HepG2 (cell line): ENCODE data around the gene PRSS27. TPM values are rescaled to one million over a fixed set of nuclear protein-coding genes. Genes with fewer than 3 reads are reported as not detected.

Source experiments
- ATAC-seq: fragments of 200-7000 bp; cut with Tn5 transposase; 3 replicates; pipeline ENCODE4 v1.9.1; 2020; ENCODE audit warnings: mild to moderate bottlenecking, moderate library complexity
- BruUV-seq: library from RNA; stranded (reverse); fragments of 400-500 nt; replicated peaks from 2 replicates; lab custom pipeline; 2021; lab: Mats Ljungman, UMichigan
- CTCF ChIA-PET: fragments of 300-600 bp; formaldehyde crosslinking; extraction: SDS; loops from one replicate; lab custom pipeline; 2021; ENCODE audit warnings: low total read pairs, inconsistent platforms, low intra/inter-chr PET ratio; lab: Yijun Ruan, JAX
- POLR2A ChIA-PET: fragments of 350-600 bp; sonication (Branson Sonifier 250); formaldehyde crosslinking; loops from one replicate; lab custom pipeline; 2020; ENCODE audit warnings: antibody characterized with exemption, inconsistent platforms; lab: Yijun Ruan, JAX
- DNase-seq: peaks from one replicate; pipeline ENCODE4 v3.0.0-alpha.2; 2015; ENCODE audit warnings: low spot score
- FAIRE-seq: peaks from 3 replicates; lab custom pipeline; 2011; peaks lifted over from hg19 to GRCh38; lab: Jason Lieb, UNC
- H2AFZ ChIP-seq: one replicate; pipeline ENCODE4 v1.6.1; 2011; ENCODE audit warnings: low read length, inconsistent platforms
- H3K27ac ChIP-seq: fragments of 300-600 bp; 3 replicates; pipeline ENCODE4 v1.8.0; 2011; ENCODE audit warnings: mixed run types, mild to moderate bottlenecking, mixed read lengths, low read length, inconsistent platforms; ENCODE audit not compliant: insufficient read depth; ENCODE audit errors: extremely low read length
- H3K27me3 ChIP-seq, 2 experiments: fragments of 200-600 bp in 1 of 2; 2 replicates in 1 of 2; 3 replicates in 1 of 2; pipeline versions ENCODE4 v1.6.0 to v1.8.0; 2011; ENCODE audit warnings: low read length in 2 of 2, mild to moderate bottlenecking in 2 of 2, moderate library complexity in 2 of 2, inconsistent platforms in 1 of 2; ENCODE audit not compliant: insufficient read depth in 2 of 2, control insufficient read depth in 1 of 2
- H3K36me3 ChIP-seq, 2 experiments: fragments of 200-600 bp in 1 of 2; replicated peaks in 1 of 2; 2 replicates in 1 of 2; 3 replicates in 1 of 2; pipeline versions ENCODE4 v1.5.1 to v1.8.0; 2011; ENCODE audit warnings: low read length in 2 of 2, inconsistent platforms in 1 of 2; ENCODE audit not compliant: insufficient read depth in 2 of 2, control insufficient read depth in 1 of 2
- H3K4me1 ChIP-seq: 2 replicates; pipeline ENCODE4 v1.5.1; 2012; ENCODE audit warnings: low read length, inconsistent platforms; ENCODE audit not compliant: insufficient read depth
- H3K4me2 ChIP-seq: 2 replicates; pipeline ENCODE4 v1.6.0; 2011; ENCODE audit warnings: low read depth, low read length, inconsistent platforms
- H3K4me3 ChIP-seq, 3 experiments: fragments of 200-600 bp in 1 of 3; sonication (generic), shearing (Covaris generic) in 1 of 3; replicated peaks in 1 of 3; 2 replicates each; pipeline ENCODE4 v1.5.1; 2011 to 2016; ENCODE audit warnings: low read length in 3 of 3, inconsistent platforms in 2 of 3, low read depth in 2 of 3, mild to moderate bottlenecking in 2 of 3, control low read depth in 1 of 3, mixed read lengths in 1 of 3; ENCODE audit not compliant: insufficient read depth in 1 of 3
- H3K79me2 ChIP-seq: one replicate; pipeline ENCODE4 v1.6.1; 2011; ENCODE audit warnings: low read length, inconsistent platforms; ENCODE audit not compliant: insufficient read depth
- H3K9ac ChIP-seq: 2 replicates; pipeline ENCODE4 v1.6.0; 2011; ENCODE audit warnings: mild to moderate bottlenecking, low read depth, low read length, inconsistent platforms; ENCODE audit not compliant: insufficient read depth
- H3K9me3 ChIP-seq: 2 replicates; pipeline ENCODE4 v1.5.1; 2012; ENCODE audit warnings: mild to moderate bottlenecking, low read length
- H4K20me1 ChIP-seq: 2 replicates; pipeline ENCODE4 v1.6.0; 2011; ENCODE audit warnings: inconsistent platforms, mild to moderate bottlenecking, low read length, moderate library complexity; ENCODE audit not compliant: insufficient read depth
- ELF3 ChIP-seq: IDR thresholded peaks from 2 replicates; pipeline ENCODE4 v1.6.1; 2016; ENCODE audit warnings: missing genetic modification reagents, missing compliant biosample characterization
- GATAD1 ChIP-seq: IDR thresholded peaks from 2 replicates; pipeline ENCODE4 v1.6.1; 2016; ENCODE audit warnings: missing genetic modification reagents, missing compliant biosample characterization
- MAZ ChIP-seq, 2 experiments: sonication (generic) in 1 of 2; formaldehyde crosslinking in 1 of 2; IDR thresholded peaks; 2 replicates each; pipeline versions ENCODE4 v1.5.0 to v1.6.1; 2012 to 2020; ENCODE audit warnings: low read depth in 2 of 2, mild to moderate bottlenecking in 2 of 2, borderline replicate concordance in 1 of 2, improper control_type of control experiment in 1 of 2, low read length in 1 of 2, missing genetic modification reagents in 1 of 2, moderate library complexity in 1 of 2
- POLR2AphosphoS2 ChIP-seq: IDR thresholded peaks from 2 replicates; pipeline ENCODE4 v1.6.1; 2011; ENCODE audit warnings: low read depth, low read length, improper control_type of control experiment
- REL ChIP-seq: sonication (generic); formaldehyde crosslinking; conservative IDR thresholded peaks from 2 replicates; pipeline ENCODE4 v1.8.0; 2022; ENCODE audit warnings: mild to moderate bottlenecking, missing genetic modification reagents, moderate library complexity
- ZBTB7A ChIP-seq: sonication (generic); formaldehyde crosslinking; IDR thresholded peaks from 2 replicates; pipeline ENCODE4 v1.8.0; 2022; ENCODE audit warnings: mild to moderate bottlenecking, missing genetic modification reagents
- ZNF552 ChIP-seq: sonication (generic); formaldehyde crosslinking; IDR thresholded peaks from 2 replicates; pipeline ENCODE4 v1.9.0; 2022; ENCODE audit warnings: missing genetic modification reagents, mild to moderate bottlenecking, borderline replicate concordance
- ZSCAN20 ChIP-seq: sonication (generic); formaldehyde crosslinking; IDR thresholded peaks from 2 replicates; pipeline ENCODE4 v1.4.0; 2020; ENCODE audit warnings: missing genetic modification reagents, mild to moderate bottlenecking, borderline replicate concordance
- WGBS: methylation state at CpG from one replicate; pipeline ENCODE4 v1.1.6; 2017; ENCODE audit warnings: low lambda C conversion rate; 5-methylcytosine and 5-hydroxymethylcytosine counted together
- in situ Hi-C: cut with HindIII; loops from 2 replicates; pipeline ENCODE4 v1.10.0; 2017; ENCODE audit warnings: low pct_unique_long_range_greater_than_20kb; ENCODE audit not compliant: extremely low pct_ligation_motif_present
- intact Hi-C: fragments of 100-400 bp; cut with micrococcal nuclease; formaldehyde crosslinking; loops from one replicate; pipeline ENCODE4 v1.10.0; 2022; ENCODE audit not compliant: unreplicated experiment
- polyA plus RNA-seq, 8 experiments: library from polyadenylated mRNA; depleted of rRNA in 3 of 8; stranded (reverse) in 7 of 8; unstranded in 1 of 8; fragments of >200 nt; fragmentation: Illumina TruSeq in 4 of 8; extraction: Trizol in 4 of 8; gene quantifications; 2 replicates each; pipeline versions ENCODE4 v1.2.1 to v1.2.3, GENCODE V29; 2011 to 2016; ENCODE audit warnings: low read depth in 4 of 8, missing spikeins in 1 of 8, mixed read lengths in 1 of 8; ENCODE audit not compliant: insufficient read depth in 1 of 8
- total RNA-seq, 5 experiments: library from RNA; depleted of rRNA; stranded (reverse); fragments of >200 nt; fragmentation: Illumina TruSeq; extraction: Trizol; gene quantifications; 2 replicates each; pipeline ENCODE4 v1.2.3, GENCODE V29; 2016; ENCODE audit warnings: low read depth in 1 of 5
- TF ChIP-seq, protein P1 (sequence below): sonication (generic); formaldehyde crosslinking; IDR thresholded peaks from 2 replicates; pipeline ENCODE4 v1.4.0; 2020; ENCODE audit warnings: missing genetic modification reagents, borderline replicate concordance
- TF ChIP-seq, protein P2 (sequence below): sonication (generic); formaldehyde crosslinking; IDR thresholded peaks from 2 replicates; pipeline ENCODE4 v1.4.0; 2020; ENCODE audit warnings: mild to moderate bottlenecking, missing genetic modification reagents
- TF ChIP-seq, protein P3 (sequence below), 2 experiments: sonication (generic) in 1 of 2; formaldehyde crosslinking in 1 of 2; IDR thresholded peaks; 2 replicates each; pipeline versions ENCODE4 v1.4.0 to v1.6.1; 2018 to 2020; ENCODE audit warnings: missing genetic modification reagents in 2 of 2, borderline replicate concordance in 1 of 2, low read depth in 1 of 2, mild to moderate bottlenecking in 1 of 2, missing biosample characterization in 1 of 2
- TF ChIP-seq, protein P4 (sequence below): sonication (generic); formaldehyde crosslinking; IDR thresholded peaks from 2 replicates; pipeline ENCODE4 v1.4.0; 2020; ENCODE audit warnings: missing genetic modification reagents

The PRSS27 gene
- total and polyA plus RNA-seq, 2 of the 13 experiments (the other 11 are each of a cell fraction or from before 2014, with no cell fraction given), result 0.20 to 0.73 TPM

DNA sequence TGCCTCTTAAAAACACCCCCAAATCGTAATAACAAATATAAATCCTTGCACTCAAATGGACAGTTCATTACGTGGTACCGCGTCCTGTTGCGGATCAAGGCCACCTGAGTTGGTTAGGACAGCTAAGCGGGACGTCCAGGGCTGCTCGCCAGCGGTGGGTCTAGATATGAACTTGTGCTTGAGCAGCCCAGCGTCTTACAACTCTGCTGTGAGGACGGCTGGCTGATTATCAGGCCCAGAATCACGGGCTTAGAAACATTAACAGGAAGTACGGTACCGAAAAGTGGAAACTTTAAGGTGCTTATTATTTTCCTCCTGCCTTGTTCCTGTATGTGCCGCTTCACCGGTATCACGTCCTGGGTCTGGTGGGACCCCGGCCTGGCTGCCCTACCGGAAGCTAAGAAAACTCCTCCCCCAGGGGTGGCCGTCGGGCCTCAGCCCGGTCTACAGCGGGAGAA is 31.6 kb upstream of the PRSS27 start:
- in situ Hi-C loops, result no loop called here
- ChIA-PET POLR2A (interaction anchor here (0.7 to 5.1 kb wide), 19 partner anchors 10 to 596 kb away, joined by 3 to 74 read pairs (median 6); partner anchors contain the start of genes ELOB, FLYWCH1, FLYWCH2 and HCFC1R1), CTCF (no interaction called here)
- FAIRE-seq, result no peak
- H3K27ac ChIP-seq, result peak overlapping the region; percentile 100
- H3K9ac ChIP-seq, result peak overlapping the region; percentile 100
- peaks cover 35% of the 10 kb centered on the region for H4K20me1 ChIP-seq
- H3K9me3 ChIP-seq, result no peaks in the 10 kb centered on the region
- H3K27me3 ChIP-seq, result no peaks in the 10 kb centered on the region; a peak in 1 of 5 replicates
- TSS peak; percentile 86 for BruUV-seq
- intact Hi-C loops, result no loop called here
- H3K4me1 ChIP-seq, result peaks cover 37% of the 10 kb centered on the region
- peak overlapping the region; percentile 97 for H3K4me2 ChIP-seq
- 0% methylated on average over 16 of the region's 23 CpGs for WGBS
- DNase-seq, result peak; percentile 83
- H3K79me2 ChIP-seq, result peaks cover 50% of the 10 kb centered on the region
- H3K36me3 ChIP-seq, result peaks cover 3 to 9% of the 10 kb centered on the region in 2 experiments; a peak in 3 of 5 replicates
- H3K4me3 ChIP-seq, result peak overlapping the region; percentile 74 to 93 (median 83)
- no peak overlapping the region for H2AFZ ChIP-seq
- peak; percentile 86 for ATAC-seq
- TF ChIP-seq ZSCAN20 (CRISPR knock-in tag) (no peak), MAZ (IDR thresholded peaks at IDR 0.05; ENCODE audit: borderline replicate concordance, low read depth, low read length) (0 out of 2 replicates have a peak, but pooled peaks have one; percentile 51), MAZ (CRISPR knock-in tag; IDR thresholded peaks at IDR 0.05; ENCODE audit: low read depth) (no peak), REL (CRISPR knock-in tag) (0 out of 2 replicates have a peak, but pooled peaks have one; percentile 15), ELF3 (CRISPR knock-in tag) (peak; percentile 59), ZBTB7A (CRISPR knock-in tag) (peak; percentile 66; the same call in 1 of the 2 replicates), GATAD1 (CRISPR knock-in tag) (no peak), POLR2AphosphoS2 (no peak), ZNF552 (CRISPR knock-in tag) (0 out of 2 replicates have a peak, but pooled peaks have one; percentile 11)
- TF ChIP-seq, protein P1, sequence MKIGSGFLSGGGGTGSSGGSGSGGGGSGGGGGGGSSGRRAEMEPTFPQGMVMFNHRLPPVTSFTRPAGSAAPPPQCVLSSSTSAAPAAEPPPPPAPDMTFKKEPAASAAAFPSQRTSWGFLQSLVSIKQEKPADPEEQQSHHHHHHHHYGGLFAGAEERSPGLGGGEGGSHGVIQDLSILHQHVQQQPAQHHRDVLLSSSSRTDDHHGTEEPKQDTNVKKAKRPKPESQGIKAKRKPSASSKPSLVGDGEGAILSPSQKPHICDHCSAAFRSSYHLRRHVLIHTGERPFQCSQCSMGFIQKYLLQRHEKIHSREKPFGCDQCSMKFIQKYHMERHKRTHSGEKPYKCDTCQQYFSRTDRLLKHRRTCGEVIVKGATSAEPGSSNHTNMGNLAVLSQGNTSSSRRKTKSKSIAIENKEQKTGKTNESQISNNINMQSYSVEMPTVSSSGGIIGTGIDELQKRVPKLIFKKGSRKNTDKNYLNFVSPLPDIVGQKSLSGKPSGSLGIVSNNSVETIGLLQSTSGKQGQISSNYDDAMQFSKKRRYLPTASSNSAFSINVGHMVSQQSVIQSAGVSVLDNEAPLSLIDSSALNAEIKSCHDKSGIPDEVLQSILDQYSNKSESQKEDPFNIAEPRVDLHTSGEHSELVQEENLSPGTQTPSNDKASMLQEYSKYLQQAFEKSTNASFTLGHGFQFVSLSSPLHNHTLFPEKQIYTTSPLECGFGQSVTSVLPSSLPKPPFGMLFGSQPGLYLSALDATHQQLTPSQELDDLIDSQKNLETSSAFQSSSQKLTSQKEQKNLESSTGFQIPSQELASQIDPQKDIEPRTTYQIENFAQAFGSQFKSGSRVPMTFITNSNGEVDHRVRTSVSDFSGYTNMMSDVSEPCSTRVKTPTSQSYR, result no peak
- TF ChIP-seq, protein P2, sequence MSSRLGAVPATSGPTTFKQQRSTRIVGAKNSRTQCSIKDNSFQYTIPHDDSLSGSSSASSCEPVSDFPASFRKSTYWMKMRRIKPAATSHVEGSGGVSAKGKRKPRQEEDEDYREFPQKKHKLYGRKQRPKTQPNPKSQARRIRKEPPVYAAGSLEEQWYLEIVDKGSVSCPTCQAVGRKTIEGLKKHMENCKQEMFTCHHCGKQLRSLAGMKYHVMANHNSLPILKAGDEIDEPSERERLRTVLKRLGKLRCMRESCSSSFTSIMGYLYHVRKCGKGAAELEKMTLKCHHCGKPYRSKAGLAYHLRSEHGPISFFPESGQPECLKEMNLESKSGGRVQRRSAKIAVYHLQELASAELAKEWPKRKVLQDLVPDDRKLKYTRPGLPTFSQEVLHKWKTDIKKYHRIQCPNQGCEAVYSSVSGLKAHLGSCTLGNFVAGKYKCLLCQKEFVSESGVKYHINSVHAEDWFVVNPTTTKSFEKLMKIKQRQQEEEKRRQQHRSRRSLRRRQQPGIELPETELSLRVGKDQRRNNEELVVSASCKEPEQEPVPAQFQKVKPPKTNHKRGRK (CRISPR knock-in tag), result no peak
- TF ChIP-seq, protein P3, sequence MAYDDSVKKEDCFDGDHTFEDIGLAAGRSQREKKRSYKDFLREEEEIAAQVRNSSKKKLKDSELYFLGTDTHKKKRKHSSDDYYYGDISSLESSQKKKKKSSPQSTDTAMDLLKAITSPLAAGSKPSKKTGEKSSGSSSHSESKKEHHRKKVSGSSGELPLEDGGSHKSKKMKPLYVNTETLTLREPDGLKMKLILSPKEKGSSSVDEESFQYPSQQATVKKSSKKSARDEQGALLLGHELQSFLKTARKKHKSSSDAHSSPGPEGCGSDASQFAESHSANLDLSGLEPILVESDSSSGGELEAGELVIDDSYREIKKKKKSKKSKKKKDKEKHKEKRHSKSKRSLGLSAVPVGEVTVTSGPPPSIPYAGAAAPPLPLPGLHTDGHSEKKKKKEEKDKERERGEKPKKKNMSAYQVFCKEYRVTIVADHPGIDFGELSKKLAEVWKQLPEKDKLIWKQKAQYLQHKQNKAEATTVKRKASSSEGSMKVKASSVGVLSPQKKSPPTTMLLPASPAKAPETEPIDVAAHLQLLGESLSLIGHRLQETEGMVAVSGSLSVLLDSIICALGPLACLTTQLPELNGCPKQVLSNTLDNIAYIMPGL (CRISPR knock-in tag; IDR thresholded peaks at IDR 0.05; ENCODE audit: borderline replicate concordance in 1 of 2, low read depth in 1 of 2), result no peak
- TF ChIP-seq, protein P4, sequence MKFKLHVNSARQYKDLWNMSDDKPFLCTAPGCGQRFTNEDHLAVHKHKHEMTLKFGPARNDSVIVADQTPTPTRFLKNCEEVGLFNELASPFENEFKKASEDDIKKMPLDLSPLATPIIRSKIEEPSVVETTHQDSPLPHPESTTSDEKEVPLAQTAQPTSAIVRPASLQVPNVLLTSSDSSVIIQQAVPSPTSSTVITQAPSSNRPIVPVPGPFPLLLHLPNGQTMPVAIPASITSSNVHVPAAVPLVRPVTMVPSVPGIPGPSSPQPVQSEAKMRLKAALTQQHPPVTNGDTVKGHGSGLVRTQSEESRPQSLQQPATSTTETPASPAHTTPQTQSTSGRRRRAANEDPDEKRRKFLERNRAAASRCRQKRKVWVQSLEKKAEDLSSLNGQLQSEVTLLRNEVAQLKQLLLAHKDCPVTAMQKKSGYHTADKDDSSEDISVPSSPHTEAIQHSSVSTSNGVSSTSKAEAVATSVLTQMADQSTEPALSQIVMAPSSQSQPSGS (CRISPR knock-in tag), result peak; percentile 30; the same call in 1 of the 2 replicates
